Esophagus muscularis mucosa (tissue), 3 donors: ENCODE data around the gene KRT25.

ENCODE experiments used
- POLR2AphosphoS5 ChIP-seq, 2 donors: sonication (generic); formaldehyde crosslinking; IDR thresholded peaks; one replicate each; pipeline ENCODE4 v1.6.1; 2017; ENCODE audit warnings: antibody characterized with exemption in 2 of 2
- TF ChIP-seq, protein P1 (sequence below), 3 experiments: fragments of 200-600 bp in 2 of 3; fragments of 450-650 bp in 1 of 3; sonication (generic) in 2 of 3; IDR thresholded peaks; one replicate each; pipeline ENCODE4 v1.5.1; 2017 to 2019; ENCODE audit warnings: antibody characterized with exemption in 3 of 3, mild to moderate bottlenecking in 2 of 3, moderate library complexity in 1 of 3

DNA sequence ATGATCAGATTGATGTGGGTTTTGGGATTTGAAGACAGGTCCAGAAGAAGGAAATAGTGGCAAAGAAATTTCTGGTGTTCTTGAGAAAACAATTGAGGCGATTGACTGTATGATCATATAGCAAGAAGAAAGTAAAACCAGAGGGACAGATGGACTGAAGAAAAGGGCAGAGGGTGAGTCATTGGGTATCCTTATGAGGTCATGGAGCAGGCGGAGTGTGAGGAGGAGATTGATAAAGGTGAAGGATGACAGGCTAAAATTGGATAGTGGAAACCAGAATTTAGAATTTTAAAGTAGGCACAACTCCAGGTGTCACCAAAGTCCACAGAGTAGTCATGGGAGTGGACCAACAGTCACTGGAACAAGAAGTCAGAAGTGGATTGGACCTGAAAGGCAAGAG, 46.0 kb upstream of the KRT25 start:
- TF ChIP-seq, protein P1, sequence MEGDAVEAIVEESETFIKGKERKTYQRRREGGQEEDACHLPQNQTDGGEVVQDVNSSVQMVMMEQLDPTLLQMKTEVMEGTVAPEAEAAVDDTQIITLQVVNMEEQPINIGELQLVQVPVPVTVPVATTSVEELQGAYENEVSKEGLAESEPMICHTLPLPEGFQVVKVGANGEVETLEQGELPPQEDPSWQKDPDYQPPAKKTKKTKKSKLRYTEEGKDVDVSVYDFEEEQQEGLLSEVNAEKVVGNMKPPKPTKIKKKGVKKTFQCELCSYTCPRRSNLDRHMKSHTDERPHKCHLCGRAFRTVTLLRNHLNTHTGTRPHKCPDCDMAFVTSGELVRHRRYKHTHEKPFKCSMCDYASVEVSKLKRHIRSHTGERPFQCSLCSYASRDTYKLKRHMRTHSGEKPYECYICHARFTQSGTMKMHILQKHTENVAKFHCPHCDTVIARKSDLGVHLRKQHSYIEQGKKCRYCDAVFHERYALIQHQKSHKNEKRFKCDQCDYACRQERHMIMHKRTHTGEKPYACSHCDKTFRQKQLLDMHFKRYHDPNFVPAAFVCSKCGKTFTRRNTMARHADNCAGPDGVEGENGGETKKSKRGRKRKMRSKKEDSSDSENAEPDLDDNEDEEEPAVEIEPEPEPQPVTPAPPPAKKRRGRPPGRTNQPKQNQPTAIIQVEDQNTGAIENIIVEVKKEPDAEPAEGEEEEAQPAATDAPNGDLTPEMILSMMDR (IDR thresholded peaks at IDR 0.05): no peak
- no peak for TF ChIP-seq POLR2AphosphoS5 (IDR thresholded peaks at IDR 0.05)
